HG02973 (cell line): ENCODE results near the gene CERS2.

Source experiments
- ATAC-seq: cut with Tn5 transposase; IDR thresholded peaks from one replicate; pipeline ENCODE4 v1.9.1; 2021; ENCODE audit warnings: moderate library complexity; ENCODE audit not compliant: unreplicated experiment

CERS2 gene

GRCh38 chr1:150974580-150975478, at the start of gene CERS2:
CERS2 (minus strand) TSS chr1:150974835; CDS start chr1:150969090, 5,745 bp downstream.
- peak; percentile 46 for ATAC-seq

- ATAC-seq: no peak
Observed at GRCh38 chr1:151013518-151013917, 38.9 kb upstream of the CERS2 start.

GRCh38 chr1:151012684-151013471, 38.2 kb upstream of the CERS2 start:
- no peak for ATAC-seq

GRCh38 chr1:151011154-151011850, 36.7 kb upstream of the CERS2 start:
- no peak for ATAC-seq

- ATAC-seq: no peak
Observed at GRCh38 chr1:151010346-151010726, 35.7 kb upstream of the CERS2 start.

GRCh38 chr1:151009674-151010345, 35.2 kb upstream of the CERS2 start:
- ATAC-seq: no peak

GRCh38 chr1:151009206-151009587, 34.6 kb upstream of the CERS2 start:
- no peak for ATAC-seq

- ATAC-seq: peak; percentile 74
Observed at GRCh38 chr1:151008244-151009205, 33.9 kb upstream of the CERS2 start, which contains the start of gene PRUNE1. PRUNE1 (plus strand) TSS chr1:151008449; CDS start chr1:151008633, 184 bp downstream.

GRCh38 chr1:151007853-151008243, 33.2 kb upstream of the CERS2 start:
- ATAC-seq: no peak

GRCh38 chr1:151006327-151007052, 31.9 kb upstream of the CERS2 start, which contains the start of gene MINDY1:
MINDY1 (minus strand) TSS chr1:151006902; CDS start chr1:151002617, 4,285 bp downstream.
- ATAC-seq: no peak

GRCh38 chr1:151005729-151006319, 31.2 kb upstream of the CERS2 start:
- no peak for ATAC-seq

- ATAC-seq: no peak
Observed at GRCh38 chr1:151003180-151003579, 28.5 kb upstream of the CERS2 start.

GRCh38 chr1:151002611-151003010, 28.0 kb upstream of the CERS2 start:
- no peak for ATAC-seq

- ATAC-seq: no peak
Observed at GRCh38 chr1:151002051-151002450, 27.4 kb upstream of the CERS2 start.

- no peak for ATAC-seq
Observed at GRCh38 chr1:151001602-151002001, 27.0 kb upstream of the CERS2 start.

GRCh38 chr1:151000408-151000807, 25.8 kb upstream of the CERS2 start:
- ATAC-seq: no peak

GRCh38 chr1:150999926-151000325, 25.3 kb upstream of the CERS2 start:
- ATAC-seq: no peak

GRCh38 chr1:150999051-150999674, 24.5 kb upstream of the CERS2 start:
- ATAC-seq: no peak
